H9 (cell line): ENCODE results near the gene TRRAP. TPM values are rescaled to one million over a fixed set of nuclear protein-coding genes. Genes with fewer than 3 reads are reported as not detected.

Experiments
- DNase-seq: peaks from one replicate; pipeline ENCODE4 v3.0.0-alpha.2; 2017
- H2AFZ ChIP-seq: one replicate; pipeline ENCODE4 v1.6.1; 2013; ENCODE audit warnings: mild to moderate bottlenecking, low read length, control low read depth, moderate library complexity
- H2AK5ac ChIP-seq: 2 replicates; pipeline ENCODE4 v1.6.1; 2013; ENCODE audit warnings: low read length, control low read depth, mixed read lengths; ENCODE audit not compliant: insufficient read length
- H2BK120ac ChIP-seq: one replicate; pipeline ENCODE4 v1.6.1; 2013; ENCODE audit warnings: low read depth, mild to moderate bottlenecking, low read length, control low read depth, inconsistent platforms; ENCODE audit not compliant: poor library complexity, severe bottlenecking
- H2BK12ac ChIP-seq: 2 replicates; pipeline ENCODE4 v1.6.1; 2013; ENCODE audit warnings: low read length, control low read depth, mixed read lengths, low read depth; ENCODE audit not compliant: insufficient read length
- H2BK15ac ChIP-seq: 2 replicates; pipeline ENCODE4 v1.6.1; 2013; ENCODE audit warnings: low read depth, low read length, control low read depth
- H2BK20ac ChIP-seq: one replicate; pipeline ENCODE4 v1.6.1; 2013; ENCODE audit warnings: low read depth, mild to moderate bottlenecking, low read length, control low read depth, inconsistent platforms; ENCODE audit not compliant: poor library complexity, severe bottlenecking
- H2BK5ac ChIP-seq: 2 replicates; pipeline ENCODE4 v1.6.1; 2013; ENCODE audit warnings: low read length, control low read depth, mixed read lengths; ENCODE audit not compliant: insufficient read length
- H3K14ac ChIP-seq: 2 replicates; pipeline ENCODE4 v1.6.1; 2013; ENCODE audit warnings: low read length, control low read depth; ENCODE audit not compliant: insufficient read depth
- H3K18ac ChIP-seq: 2 replicates; pipeline ENCODE4 v1.6.1; 2013; ENCODE audit warnings: low read depth, mild to moderate bottlenecking, mixed read lengths, low read length, control low read depth; ENCODE audit not compliant: insufficient read length
- H3K23ac ChIP-seq: 2 replicates; pipeline ENCODE4 v1.6.1; 2013; ENCODE audit warnings: low read length, control low read depth, mixed read lengths, low read depth; ENCODE audit not compliant: insufficient read length
- H3K23me2 ChIP-seq: 2 replicates; pipeline ENCODE4 v1.6.1; 2013; ENCODE audit warnings: low read depth, mild to moderate bottlenecking, mixed read lengths, low read length, control low read depth; ENCODE audit not compliant: insufficient read length, poor library complexity, severe bottlenecking
- H3K27ac ChIP-seq: 2 replicates; pipeline ENCODE4 v1.5.1; 2013; ENCODE audit warnings: low read length, control low read depth, mixed read lengths, low read depth; ENCODE audit not compliant: insufficient read length
- H3K27me3 ChIP-seq: 2 replicates; pipeline ENCODE4 v1.6.1; 2013; ENCODE audit warnings: low read length, control low read depth, inconsistent platforms; ENCODE audit not compliant: insufficient read depth
- H3K4ac ChIP-seq: 2 replicates; pipeline ENCODE4 v1.6.1; 2013; ENCODE audit warnings: low read depth, mild to moderate bottlenecking, control low read depth, inconsistent platforms, low read length, moderate library complexity
- H3K4me1 ChIP-seq: 2 replicates; pipeline ENCODE4 v1.6.1; 2013; ENCODE audit warnings: low read length, control low read depth, inconsistent platforms; ENCODE audit not compliant: insufficient read depth
- H3K4me2 ChIP-seq: 2 replicates; pipeline ENCODE4 v1.6.1; 2013; ENCODE audit warnings: low read length, control low read depth, mixed read lengths; ENCODE audit not compliant: insufficient read length, insufficient read depth
- H3K56ac ChIP-seq: 2 replicates; pipeline ENCODE4 v1.6.1; 2013; ENCODE audit warnings: low read depth, mild to moderate bottlenecking, mixed read lengths, low read length, control low read depth; ENCODE audit not compliant: insufficient read length
- H3K79me1 ChIP-seq: 2 replicates; pipeline ENCODE4 v1.6.1; 2013; ENCODE audit warnings: low read depth, mild to moderate bottlenecking, moderate library complexity, low read length, control low read depth, inconsistent platforms; ENCODE audit not compliant: insufficient read depth, poor library complexity, severe bottlenecking
- H3K79me2 ChIP-seq: 2 replicates; pipeline ENCODE4 v1.6.1; 2013; ENCODE audit warnings: low read length, control low read depth, inconsistent platforms; ENCODE audit not compliant: insufficient read depth
- H3K9ac ChIP-seq: 2 replicates; pipeline ENCODE4 v1.6.1; 2013; ENCODE audit warnings: low read length, control low read depth, mixed read lengths; ENCODE audit not compliant: insufficient read length; ENCODE audit errors: extremely low read depth
- H3K9me3 ChIP-seq: one replicate; pipeline ENCODE4 v1.6.1; 2013; ENCODE audit warnings: low read depth, low read length, inconsistent platforms; ENCODE audit not compliant: control insufficient read depth
- H3T11ph ChIP-seq: one replicate; pipeline ENCODE4 v1.6.1; 2013; ENCODE audit warnings: mild to moderate bottlenecking, low read length, control low read depth, inconsistent platforms
- H4K20me1 ChIP-seq: one replicate; pipeline ENCODE4 v1.6.1; 2013; ENCODE audit not compliant: control insufficient read depth, insufficient read length, insufficient read depth
- H4K5ac ChIP-seq: 2 replicates; pipeline ENCODE4 v1.6.1; 2013; ENCODE audit warnings: low read depth, mild to moderate bottlenecking, mixed read lengths, low read length, control low read depth; ENCODE audit not compliant: insufficient read length
- H4K8ac ChIP-seq: replicated peaks from 2 replicates; pipeline ENCODE4 v1.6.1; 2013; ENCODE audit warnings: low read length, control low read depth, mixed read lengths, low read depth; ENCODE audit not compliant: insufficient read length
- H4K91ac ChIP-seq: 2 replicates; pipeline ENCODE4 v1.6.1; 2013; ENCODE audit warnings: low read depth, mild to moderate bottlenecking, moderate library complexity, mixed read lengths, low read length, control low read depth; ENCODE audit not compliant: insufficient read length
- H3K27ac Mint-ChIP-seq, 3 experiments: 2 replicates in 2 of 3; 3 replicates in 1 of 3; pipeline ENCODE4 v1.8.0; 2020 to 2021; ENCODE audit warnings: mixed read lengths in 3 of 3, mild to moderate bottlenecking in 1 of 3, moderate library complexity in 1 of 3
- H3K27me3 Mint-ChIP-seq: 2 replicates; pipeline ENCODE4 v1.8.0; 2021; ENCODE audit warnings: low read depth, mild to moderate bottlenecking, moderate library complexity, mixed read lengths
- H3K36me3 Mint-ChIP-seq, 3 experiments: 2 replicates in 2 of 3; 3 replicates in 1 of 3; pipeline ENCODE4 v1.8.0; 2020 to 2021; ENCODE audit warnings: low read depth in 3 of 3, mixed read lengths in 3 of 3; ENCODE audit not compliant: insufficient read depth in 1 of 3
- H3K4me1 Mint-ChIP-seq, 2 experiments: 2 replicates each; pipeline ENCODE4 v1.8.0; 2020; ENCODE audit warnings: mixed read lengths in 2 of 2
- H3K4me3 Mint-ChIP-seq, 2 experiments: 2 replicates in 1 of 2; 3 replicates in 1 of 2; pipeline ENCODE4 v1.8.0; 2020 to 2021; ENCODE audit warnings: mild to moderate bottlenecking in 2 of 2, mixed read lengths in 2 of 2, moderate library complexity in 1 of 2
- H3K9me3 Mint-ChIP-seq, 2 experiments: 2 replicates in 1 of 2; 3 replicates in 1 of 2; pipeline ENCODE4 v1.8.0; 2020; ENCODE audit warnings: mild to moderate bottlenecking in 2 of 2, mixed read lengths in 2 of 2, moderate library complexity in 1 of 2
- CTCF ChIP-seq: fragments of 200-600 bp; sonication (generic); conservative IDR thresholded peaks from 3 replicates; pipeline ENCODE4 v1.8.0; 2021; ENCODE audit warnings: antibody characterized with exemption, mild to moderate bottlenecking
- WGBS: extraction: QIAGEN DNeasy Blood & Tissue Kit; methylation state at CpG from one replicate; pipeline ENCODE4 v1.1.7; 2013; ENCODE audit warnings: missing lambda C conversion rate, low lambda C conversion rate, mixed read lengths; ENCODE audit not compliant: insufficient read length; ENCODE audit errors: extremely low coverage; 5-methylcytosine and 5-hydroxymethylcytosine counted together
- total RNA-seq: library from RNA; stranded (reverse); gene quantifications from 2 replicates; pipeline ENCODE4 v1.2.1, GENCODE V29; 2021

TRRAP gene
- total RNA-seq, 1 experiment from 2014 or later: 58.6 TPM

DNA sequence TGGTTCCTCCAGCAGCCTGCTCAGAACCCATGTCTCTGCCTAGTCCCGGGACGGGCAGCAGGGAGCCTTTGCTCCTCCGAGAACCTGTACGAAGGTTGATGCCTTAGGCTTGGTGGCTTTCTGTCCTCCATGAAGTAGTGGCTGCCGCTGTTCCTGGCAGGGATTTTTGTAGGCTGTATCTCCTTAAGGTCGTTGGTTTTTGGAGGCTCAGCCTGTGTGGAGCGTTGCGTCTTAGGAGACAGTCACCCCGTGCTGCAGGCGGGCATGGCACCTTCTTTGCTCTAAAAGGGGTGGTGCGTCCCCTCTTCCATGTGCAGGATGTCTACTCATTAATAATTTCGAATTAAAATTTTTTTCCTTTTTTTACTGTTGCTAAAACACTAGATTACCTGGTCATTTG, 92.5 kb downstream of the TRRAP start:
- H3K79me1 ChIP-seq: no peaks in the 10 kb centered on the region
- no CpG with 5 or more reads among the region's 12 CpGs for WGBS
- no peak overlapping the region for H3K4me3 Mint-ChIP-seq

More for the DNA sequence above, 92.5 kb downstream of the TRRAP start:
- no peak for TF ChIP-seq CTCF
- Histone ChIP-seq H3K9ac (no peak overlapping the region), H3K4ac (no peak overlapping the region), H3K27me3 (no peaks in the 10 kb centered on the region), H2BK120ac (no peak overlapping the region), H3K23ac (no peak overlapping the region), H3T11ph (no peak overlapping the region), H3K4me2 (no peak overlapping the region), H4K5ac (no peak overlapping the region), H3K79me2 (0 out of 2 replicates have a peak, but pooled peaks cover 2% of the 10 kb centered on the region), H3K56ac (no peak overlapping the region), H3K18ac (no peak overlapping the region), H2AK5ac (no peak overlapping the region), H3K14ac (no peak overlapping the region), H3K4me1 (no peaks in the 10 kb centered on the region), H3K9me3 (no peaks in the 10 kb centered on the region), H4K20me1 (no peaks in the 10 kb centered on the region), H3K23me2 (no peaks in the 10 kb centered on the region), H2BK12ac (no peak overlapping the region), H2BK20ac (no peak overlapping the region), H2BK15ac (no peak overlapping the region), H3K27ac (no peak overlapping the region), H2AFZ (no peak overlapping the region), H2BK5ac (no peak overlapping the region), H4K8ac (no peak overlapping the region), H4K91ac (no peak overlapping the region)
- Mint-ChIP-seq H3K4me1 (no peaks in the 10 kb centered on the region), H3K36me3 (peaks cover 38 to 97% (median 95%) of the 10 kb centered on the region in 3 experiments; a peak in 6 of 7 replicates), H3K27me3 (no peaks in the 10 kb centered on the region; the same call in 1 of the 2 replicates), H3K9me3 (no peaks in the 10 kb centered on the region), H3K27ac (peak overlapping the region in 1 of 3 experiments; percentile 57; a peak in 1 of 7 replicates)
- no peak for DNase-seq
